Measurements from ENCODE around the gene NUBP1.
A peak's percentile ranks its signal among the peaks of the same experiment; 100 is the strongest.

Gene NUBP1

GRCh38 chr16:10744370-10745030, 858 bp downstream of the NUBP1 start:
- Histone ChIP-seq H3K18ac (ENCODE audit: low read depth in 1 of 2, low read length in 2 of 2) (peak overlapping the region in 1 of 2 experiments; percentile 1), H3K4me1 (ENCODE audit: control insufficient read depth, insufficient read depth, low read depth, low read length) (peaks cover 4% of the 10 kb centered on the region), H4K8ac (ENCODE audit: low read length) (peak overlapping the region; percentile 38), H2AK5ac (ENCODE audit: low read length, severe bottlenecking) (no peak overlapping the region), H3K79me1 (replicated peaks; ENCODE audit: low read length, poor library complexity, severe bottlenecking) (peaks cover 6% of the 10 kb centered on the region), H4K91ac (ENCODE audit: low read length) (no peak overlapping the region), H2BK120ac (ENCODE audit: low read depth, low read length) (no peak overlapping the region), H3K4ac (ENCODE audit: low read depth in 1 of 2, low read length in 2 of 2) (no peak overlapping the region), H2BK12ac (ENCODE audit: low read length in 2 of 2) (no peak overlapping the region), H3K9me3 (ENCODE audit: control insufficient read depth, low read length) (no peaks in the 10 kb centered on the region), H3K14ac (ENCODE audit: low read length in 2 of 2) (no peak overlapping the region), H2BK5ac (ENCODE audit: low read depth, low read length, poor library complexity, severe bottlenecking) (no peak overlapping the region), H3K4me3 (ENCODE audit: insufficient read depth in 1 of 2, low read depth in 1 of 2, low read length in 2 of 2) (peak overlapping the region; percentile 32 to 75), H2BK15ac (ENCODE audit: low read depth, poor library complexity, severe bottlenecking) (no peak overlapping the region), H3K27ac (ENCODE audit: low read length, poor library complexity, severe bottlenecking) (peak overlapping the region; percentile 45), H3K4me2 (ENCODE audit: low read length, poor library complexity, severe bottlenecking) (peak overlapping the region; percentile 60), H3K36me3 (ENCODE audit: control insufficient read depth in 1 of 2, insufficient read depth in 2 of 2, low read depth in 1 of 2, low read length in 2 of 2) (peaks cover 12 to 18% of the 10 kb centered on the region in 2 experiments), H3K9ac (ENCODE audit: low read length) (peak overlapping the region; percentile 85), H3K27me3 (ENCODE audit: control insufficient read depth in 1 of 2, insufficient read depth in 1 of 2, low read length in 2 of 2) (no peaks in the 10 kb centered on the region), H3K23ac (ENCODE audit: low read length in 2 of 2) (no peak overlapping the region), H2AFZ (ENCODE audit: low read depth, low read length) (no peak overlapping the region)
- DNase-seq = peak; percentile 79
- WGBS = 39% methylated on average over 17 of the region's 17 CpGs

- Histone ChIP-seq H3K4me3 (ENCODE audit: insufficient read depth in 1 of 2, low read depth in 1 of 2, low read length in 2 of 2) (no peak overlapping the region), H3K27me3 (ENCODE audit: control insufficient read depth in 1 of 2, insufficient read depth in 1 of 2, low read length in 2 of 2) (no peaks in the 10 kb centered on the region), H3K4me2 (ENCODE audit: low read length, poor library complexity, severe bottlenecking) (no peak overlapping the region), H3K36me3 (ENCODE audit: control insufficient read depth in 1 of 2, insufficient read depth in 2 of 2, low read depth in 1 of 2, low read length in 2 of 2) (peaks cover 20 to 23% of the 10 kb centered on the region in 2 experiments), H2BK15ac (ENCODE audit: low read depth, poor library complexity, severe bottlenecking) (no peak overlapping the region), H4K8ac (ENCODE audit: low read length) (no peak overlapping the region), H3K79me1 (replicated peaks; ENCODE audit: low read length, poor library complexity, severe bottlenecking) (peaks cover 6% of the 10 kb centered on the region), H2BK12ac (ENCODE audit: low read length in 2 of 2) (no peak overlapping the region), H2AK5ac (ENCODE audit: low read length, severe bottlenecking) (no peak overlapping the region), H3K9me3 (ENCODE audit: control insufficient read depth, low read length) (no peaks in the 10 kb centered on the region), H3K27ac (ENCODE audit: low read length, poor library complexity, severe bottlenecking) (no peak overlapping the region), H2BK5ac (ENCODE audit: low read depth, low read length, poor library complexity, severe bottlenecking) (no peak overlapping the region), H3K14ac (ENCODE audit: low read length in 2 of 2) (no peak overlapping the region), H3K23ac (ENCODE audit: low read length in 2 of 2) (no peak overlapping the region), H3K9ac (ENCODE audit: low read length) (no peak overlapping the region), H3K18ac (ENCODE audit: low read depth in 1 of 2, low read length in 2 of 2) (no peak overlapping the region), H2BK120ac (ENCODE audit: low read depth, low read length) (no peak overlapping the region), H3K4ac (ENCODE audit: low read depth in 1 of 2, low read length in 2 of 2) (no peak overlapping the region), H3K4me1 (ENCODE audit: control insufficient read depth, insufficient read depth, low read depth, low read length) (peaks cover 7% of the 10 kb centered on the region), H4K91ac (ENCODE audit: low read length) (no peak overlapping the region), H2AFZ (ENCODE audit: low read depth, low read length) (no peak overlapping the region)
- DNase-seq = peak; percentile 29
- WGBS = 77% methylated on average over 2 of the region's 2 CpGs
These were observed 2.2 kb downstream of the NUBP1 start for GRCh38 chr16:10745841-10746240.

GRCh38 chr16:10750793-10751192, 7.2 kb downstream of the NUBP1 start:
- peaks cover 3% of the 10 kb centered on the region for H3K79me1 ChIP-seq (replicated peaks; ENCODE audit: low read length, poor library complexity, severe bottlenecking)
- no peak overlapping the region for H2AK5ac ChIP-seq (ENCODE audit: low read length, severe bottlenecking)
- no peak overlapping the region for H4K91ac ChIP-seq (ENCODE audit: low read length)
- no peak overlapping the region for H2BK12ac ChIP-seq (ENCODE audit: low read length in 2 of 2)
- peaks cover 32 to 44% of the 10 kb centered on the region in 2 experiments for H3K36me3 ChIP-seq (ENCODE audit: control insufficient read depth in 1 of 2, insufficient read depth in 2 of 2, low read depth in 1 of 2, low read length in 2 of 2)
- no peak overlapping the region for H3K23ac ChIP-seq (ENCODE audit: low read length in 2 of 2)
- H2AFZ ChIP-seq (ENCODE audit: low read depth, low read length) = no peak overlapping the region
- no peak overlapping the region for H3K18ac ChIP-seq (ENCODE audit: low read depth in 1 of 2, low read length in 2 of 2)
- H3K27ac ChIP-seq (ENCODE audit: low read length, poor library complexity, severe bottlenecking) = no peak overlapping the region
- no peak overlapping the region for H2BK120ac ChIP-seq (ENCODE audit: low read depth, low read length)
- no peak overlapping the region for H4K8ac ChIP-seq (ENCODE audit: low read length)
- no peaks in the 10 kb centered on the region for H3K9me3 ChIP-seq (ENCODE audit: control insufficient read depth, low read length)
- no peak for DNase-seq
- no peak overlapping the region for H2BK5ac ChIP-seq (ENCODE audit: low read depth, low read length, poor library complexity, severe bottlenecking)
- 84% methylated on average over 10 of the region's 11 CpGs for WGBS
- no peak overlapping the region for H3K9ac ChIP-seq (ENCODE audit: low read length)
- H3K14ac ChIP-seq (ENCODE audit: low read length in 2 of 2) = no peak overlapping the region
- no peak overlapping the region for H3K4ac ChIP-seq (ENCODE audit: low read depth in 1 of 2, low read length in 2 of 2)
- no peak overlapping the region for H3K4me3 ChIP-seq (ENCODE audit: insufficient read depth in 1 of 2, low read depth in 1 of 2, low read length in 2 of 2)
- H3K27me3 ChIP-seq (ENCODE audit: control insufficient read depth in 1 of 2, insufficient read depth in 1 of 2, low read length in 2 of 2) = no peaks in the 10 kb centered on the region
- H3K4me2 ChIP-seq (ENCODE audit: low read length, poor library complexity, severe bottlenecking) = no peak overlapping the region
- H3K4me1 ChIP-seq (ENCODE audit: control insufficient read depth, insufficient read depth, low read depth, low read length) = peaks cover 6% of the 10 kb centered on the region
- H2BK15ac ChIP-seq (ENCODE audit: low read depth, poor library complexity, severe bottlenecking) = no peak overlapping the region

GRCh38 chr16:10751291-10751697, 7.7 kb downstream of the NUBP1 start:
- H2BK15ac ChIP-seq (ENCODE audit: low read depth, poor library complexity, severe bottlenecking) = no peak overlapping the region
- no peak overlapping the region for H4K91ac ChIP-seq (ENCODE audit: low read length)
- H3K4ac ChIP-seq (ENCODE audit: low read depth in 1 of 2, low read length in 2 of 2) = no peak overlapping the region
- H3K27ac ChIP-seq (ENCODE audit: low read length, poor library complexity, severe bottlenecking) = no peak overlapping the region
- H2BK5ac ChIP-seq (ENCODE audit: low read depth, low read length, poor library complexity, severe bottlenecking) = no peak overlapping the region
- no peak overlapping the region for H2AFZ ChIP-seq (ENCODE audit: low read depth, low read length)
- H3K18ac ChIP-seq (ENCODE audit: low read depth in 1 of 2, low read length in 2 of 2) = no peak overlapping the region
- no peak overlapping the region for H3K4me3 ChIP-seq (ENCODE audit: insufficient read depth in 1 of 2, low read depth in 1 of 2, low read length in 2 of 2)
- no peak overlapping the region for H2BK120ac ChIP-seq (ENCODE audit: low read depth, low read length)
- no peak overlapping the region for H3K9ac ChIP-seq (ENCODE audit: low read length)
- peaks cover 2% of the 10 kb centered on the region for H3K79me1 ChIP-seq (replicated peaks; ENCODE audit: low read length, poor library complexity, severe bottlenecking)
- H2BK12ac ChIP-seq (ENCODE audit: low read length in 2 of 2) = no peak overlapping the region
- H3K4me2 ChIP-seq (ENCODE audit: low read length, poor library complexity, severe bottlenecking) = no peak overlapping the region
- no peak overlapping the region for H3K23ac ChIP-seq (ENCODE audit: low read length in 2 of 2)
- H2AK5ac ChIP-seq (ENCODE audit: low read length, severe bottlenecking) = no peak overlapping the region
- H3K36me3 ChIP-seq (ENCODE audit: control insufficient read depth in 1 of 2, insufficient read depth in 2 of 2, low read depth in 1 of 2, low read length in 2 of 2) = peaks cover 32 to 46% of the 10 kb centered on the region in 2 experiments
- H3K27me3 ChIP-seq (ENCODE audit: control insufficient read depth in 1 of 2, insufficient read depth in 1 of 2, low read length in 2 of 2) = no peaks in the 10 kb centered on the region
- peak; percentile 37 for DNase-seq
- H3K14ac ChIP-seq (ENCODE audit: low read length in 2 of 2) = no peak overlapping the region
- H4K8ac ChIP-seq (ENCODE audit: low read length) = no peak overlapping the region
- H3K9me3 ChIP-seq (ENCODE audit: control insufficient read depth, low read length) = no peaks in the 10 kb centered on the region
- peaks cover 6% of the 10 kb centered on the region for H3K4me1 ChIP-seq (ENCODE audit: control insufficient read depth, insufficient read depth, low read depth, low read length)
- WGBS = 89% methylated on average over 13 of the region's 13 CpGs

Measured in mesenchymal stem cell (in vitro differentiated cells and primary cell).